NCI-H128 (cell line): Measurements from ENCODE around the gene PRKN.

ENCODE experiments used
- DNase-seq: peaks from one replicate; lab custom pipeline; 2025; ENCODE audit not compliant: unreplicated experiment; lab: John Stamatoyannopoulos, UW

Gene PRKN

GRCh38 chr6:162711376-162711775 lies 16.2 kb downstream of the PRKN start:
- DNase-seq, result no peak

DNA sequence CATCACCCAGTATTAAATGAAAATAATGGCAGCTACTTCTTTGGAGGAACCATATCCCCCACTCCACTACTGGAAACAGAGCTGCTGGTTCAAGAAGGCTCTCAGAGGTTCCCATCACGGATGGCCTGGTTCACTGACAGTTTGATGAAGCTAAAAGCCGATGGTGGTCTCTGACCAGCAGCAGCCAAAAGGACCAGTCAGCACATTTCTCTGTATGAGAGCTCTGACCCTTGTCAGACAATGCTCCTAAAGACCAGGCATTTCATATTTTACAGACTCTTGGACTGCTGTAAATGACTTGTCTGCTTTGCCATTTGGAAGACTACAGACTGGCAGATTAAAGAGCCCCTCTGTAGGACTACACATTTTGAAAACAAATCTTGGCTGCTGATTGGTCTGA lies 16.6 kb downstream of the PRKN start:
- no peak for DNase-seq

DNA sequence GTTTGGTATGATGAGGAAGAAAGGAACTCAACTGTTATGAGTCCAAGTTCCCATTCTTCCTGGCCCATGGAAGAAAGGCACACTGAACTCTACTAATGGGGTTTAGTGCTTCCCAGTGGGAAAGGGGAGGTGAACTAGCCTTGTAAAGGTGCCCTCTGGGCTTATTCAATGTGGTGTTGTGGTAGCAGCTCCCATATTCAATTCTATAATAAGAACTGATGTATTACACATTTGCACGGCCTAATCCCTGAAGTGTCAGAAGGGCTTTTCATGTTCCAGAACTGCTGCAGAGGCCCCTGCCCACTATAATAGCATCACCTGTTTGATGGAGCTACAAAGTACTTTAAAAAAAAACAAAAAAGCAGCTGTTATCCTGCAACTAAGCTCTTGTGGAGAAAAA lies 17.1 kb downstream of the PRKN start:
- no peak for DNase-seq

- no peak for DNase-seq
Observed at GRCh38 chr6:162709431-162709830, 18.1 kb downstream of the PRKN start.

DNA sequence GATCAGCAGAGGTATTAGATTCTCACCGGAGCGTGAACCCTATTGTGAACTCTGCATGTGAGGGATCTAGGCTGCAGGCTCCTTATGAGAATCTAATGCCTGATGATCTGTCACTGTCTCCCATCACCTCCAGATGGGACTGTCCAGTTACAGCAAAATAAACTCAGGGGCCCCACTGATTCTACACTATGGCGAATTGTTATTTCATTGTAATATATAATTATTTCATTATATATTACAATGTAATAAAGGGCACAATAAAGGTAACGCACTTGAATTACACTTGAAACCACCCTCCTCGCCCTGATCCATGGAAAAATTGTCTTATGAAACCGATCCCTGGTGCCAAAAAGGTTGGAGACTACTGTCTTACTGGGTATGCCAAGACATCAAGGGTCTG lies 18.6 kb downstream of the PRKN start:
- peak; percentile 69 for DNase-seq

- DNase-seq, result no peak
Observed at GRCh38 chr6:162706232-162706631, 21.3 kb downstream of the PRKN start.

- DNase-seq, result no peak
Observed at GRCh38 chr6:162705736-162706135, 21.8 kb downstream of the PRKN start.

DNA sequence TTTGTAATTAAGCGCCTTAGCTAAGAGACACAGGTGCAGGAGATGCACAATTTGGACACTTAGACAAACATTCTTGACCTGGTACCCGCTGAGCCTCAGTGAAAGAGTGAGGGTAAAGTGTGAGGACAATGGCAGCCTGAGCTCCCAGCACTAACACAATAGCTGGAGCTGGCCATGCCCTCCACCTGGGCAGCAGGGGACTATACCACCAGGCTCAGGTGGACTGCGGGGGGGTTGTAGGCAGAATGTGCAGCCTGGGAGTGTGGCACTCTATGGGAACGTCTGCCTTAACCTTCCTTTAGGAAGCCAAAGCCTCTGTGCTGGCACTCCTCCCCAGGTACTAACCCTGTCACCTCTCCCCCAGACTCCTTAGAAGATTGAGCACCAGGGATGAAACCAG lies 23.6 kb downstream of the PRKN start:
- DNase-seq, result no peak

DNA sequence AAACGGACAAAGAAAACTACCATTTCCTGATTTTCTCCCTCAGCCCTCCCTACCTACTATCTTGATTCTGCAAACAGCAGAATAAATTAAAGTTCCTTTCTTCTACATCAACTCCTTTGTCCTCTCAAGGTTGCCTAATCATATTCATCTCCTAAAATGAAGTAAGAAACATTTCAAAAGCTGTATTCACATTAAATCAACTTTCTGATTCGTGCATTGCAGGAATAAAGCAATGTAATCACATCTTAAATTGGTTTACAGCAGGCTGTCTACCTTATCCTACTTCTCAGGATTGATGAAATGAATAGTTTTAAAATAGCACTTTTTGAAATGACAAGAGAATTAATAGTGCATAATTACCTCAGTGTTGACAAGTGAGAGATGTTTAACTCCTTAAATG lies 25.1 kb downstream of the PRKN start:
- DNase-seq, result no peak

DNA sequence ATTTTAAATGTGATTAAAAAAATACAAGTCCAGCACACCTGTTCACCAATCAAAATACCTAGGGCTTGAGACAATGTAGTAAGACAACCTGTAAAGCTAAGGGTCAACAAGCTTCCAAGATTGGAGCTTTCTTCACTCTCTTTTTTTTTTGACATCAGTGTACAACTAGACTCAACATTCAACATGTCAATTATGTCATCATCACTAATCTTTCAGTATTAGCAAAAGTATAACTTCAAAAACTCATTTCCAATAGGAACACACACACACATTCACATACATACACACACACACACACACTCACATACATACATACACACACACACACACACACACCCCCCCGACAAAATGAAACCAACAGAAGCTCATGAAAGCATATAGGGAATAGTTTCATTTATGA lies 26.0 kb downstream of the PRKN start:
- DNase-seq, result no peak

GRCh38 chr6:162700966-162701365 lies 26.6 kb downstream of the PRKN start:
- DNase-seq, result no peak

- no peak for DNase-seq
Observed at GRCh38 chr6:162699961-162700360, 27.6 kb downstream of the PRKN start.

GRCh38 chr6:162698440-162698839 lies 29.1 kb downstream of the PRKN start:
- no peak for DNase-seq

DNA sequence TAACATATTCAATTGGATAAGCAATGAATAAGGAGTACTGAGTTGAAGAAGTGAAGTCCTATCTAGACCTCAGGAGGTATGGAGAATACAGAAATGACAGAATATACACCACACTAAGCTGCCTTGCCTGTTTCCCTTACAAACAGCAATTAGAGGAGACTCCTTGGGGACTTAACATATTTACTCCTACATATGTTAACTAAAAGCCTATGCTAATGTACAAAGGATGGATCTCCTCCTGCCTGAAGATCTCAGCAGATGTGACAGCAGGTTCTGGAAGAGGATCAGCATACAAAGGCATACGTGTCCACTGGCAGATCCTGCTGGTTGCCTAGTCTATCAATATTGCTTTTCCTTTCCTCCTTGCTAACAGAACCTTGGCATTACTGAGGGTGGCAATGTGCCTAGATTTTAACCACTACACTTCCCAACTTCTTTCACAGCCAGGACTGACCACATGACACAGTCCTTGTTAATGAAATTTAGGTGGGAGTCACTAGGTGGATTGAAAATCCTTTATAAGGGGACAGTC lies 29.6 kb downstream of the PRKN start:
- no peak for DNase-seq

DNA sequence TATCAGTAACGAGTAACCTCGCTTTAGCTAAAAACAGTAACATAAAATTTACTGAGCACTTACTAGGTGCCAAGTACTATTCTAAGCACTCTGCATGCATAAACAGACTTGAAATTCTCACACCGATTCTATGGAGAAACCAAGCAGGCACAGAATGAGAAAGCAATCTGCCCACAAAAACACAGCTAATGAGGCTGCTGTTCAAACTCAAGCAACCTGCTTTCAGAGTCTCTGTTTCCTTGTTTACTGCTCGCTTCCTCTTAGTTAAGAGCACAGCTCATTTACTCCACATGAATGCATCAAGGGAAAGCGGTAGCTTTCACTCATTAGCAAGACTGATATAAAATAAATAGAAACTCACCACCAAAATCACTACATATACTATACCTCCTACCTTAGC lies 37.4 kb downstream of the PRKN start:
- DNase-seq, result no peak

- no peak for DNase-seq
Observed at GRCh38 chr6:162688751-162689345, 38.7 kb downstream of the PRKN start.

DNA sequence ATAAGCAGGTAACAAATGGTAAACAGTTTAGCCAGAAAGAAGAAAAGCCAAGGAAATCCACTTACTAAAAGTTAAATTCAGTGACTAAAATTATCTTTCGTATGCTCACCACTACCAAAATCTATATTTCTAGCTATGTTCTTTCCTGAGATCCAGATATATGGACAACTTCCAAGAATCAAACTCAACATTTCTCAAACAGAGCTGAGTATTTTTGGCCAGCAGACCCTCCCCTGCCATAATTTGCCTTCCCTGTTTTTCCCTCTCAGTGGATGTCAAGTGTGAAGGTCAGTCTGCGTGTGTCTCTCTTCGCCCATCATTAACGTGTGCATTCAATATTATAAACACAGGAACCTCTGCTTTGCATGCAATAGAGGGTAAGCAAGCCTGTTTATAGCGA lies 42.0 kb downstream of the PRKN start:
- no peak for DNase-seq

- DNase-seq, result no peak
Observed at GRCh38 chr6:162684961-162685360, 42.6 kb downstream of the PRKN start.

DNA sequence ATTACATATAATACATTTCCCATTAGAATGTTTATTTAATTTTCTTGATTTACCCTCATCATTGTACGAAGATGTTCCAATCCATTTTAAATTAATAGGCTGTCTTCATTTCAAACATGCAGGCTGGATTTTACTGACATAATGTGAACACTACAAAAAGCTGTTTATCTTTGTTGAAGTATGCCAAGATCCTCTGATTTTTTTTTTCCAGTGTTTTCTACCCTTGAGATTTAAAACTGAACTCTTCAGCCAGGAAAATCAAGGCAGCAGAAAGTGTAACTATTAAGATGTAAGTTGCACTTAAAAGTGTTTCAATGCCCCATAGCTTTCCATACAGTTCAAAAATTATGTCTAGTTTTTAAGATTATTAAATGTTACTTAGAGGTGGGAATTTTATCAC lies 43.5 kb downstream of the PRKN start:
- DNase-seq, result no peak

DNA sequence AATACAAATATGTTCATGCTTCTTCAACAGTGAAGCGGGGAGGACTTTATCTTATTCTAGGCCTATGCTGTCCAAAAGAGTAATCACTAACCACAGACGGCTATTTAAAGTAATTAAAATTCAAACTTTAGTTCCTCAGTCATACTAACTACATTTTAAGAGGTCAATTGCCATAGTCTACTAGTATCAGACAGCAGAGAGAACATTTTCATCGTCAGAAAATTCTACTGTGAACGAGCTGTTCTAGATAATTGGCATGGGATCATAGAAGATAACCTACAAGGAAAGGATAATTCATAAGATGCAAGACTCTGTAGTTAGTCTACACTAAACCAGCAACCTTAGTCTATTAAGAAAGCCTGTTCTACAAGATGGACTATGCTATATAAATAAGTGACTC lies 44.4 kb downstream of the PRKN start:
- DNase-seq, result no peak

GRCh38 chr6:162681447-162681846 lies 46.1 kb downstream of the PRKN start:
- no peak for DNase-seq

- no peak for DNase-seq
Observed at GRCh38 chr6:162680871-162681270, 46.7 kb downstream of the PRKN start.

- DNase-seq, result no peak
Observed at GRCh38 chr6:162680367-162680766, 47.2 kb downstream of the PRKN start.
